Activated CD4-positive, alpha-beta T cell treated with anti-CD3 and anti-CD28 coated beads for 1 hour (primary cell): ENCODE results near the gene FAM110D.

ENCODE experiments used
- DNase-seq: peaks from one replicate; pipeline ENCODE4 v3.0.0-alpha.2; 2020

The FAM110D gene

DNA sequence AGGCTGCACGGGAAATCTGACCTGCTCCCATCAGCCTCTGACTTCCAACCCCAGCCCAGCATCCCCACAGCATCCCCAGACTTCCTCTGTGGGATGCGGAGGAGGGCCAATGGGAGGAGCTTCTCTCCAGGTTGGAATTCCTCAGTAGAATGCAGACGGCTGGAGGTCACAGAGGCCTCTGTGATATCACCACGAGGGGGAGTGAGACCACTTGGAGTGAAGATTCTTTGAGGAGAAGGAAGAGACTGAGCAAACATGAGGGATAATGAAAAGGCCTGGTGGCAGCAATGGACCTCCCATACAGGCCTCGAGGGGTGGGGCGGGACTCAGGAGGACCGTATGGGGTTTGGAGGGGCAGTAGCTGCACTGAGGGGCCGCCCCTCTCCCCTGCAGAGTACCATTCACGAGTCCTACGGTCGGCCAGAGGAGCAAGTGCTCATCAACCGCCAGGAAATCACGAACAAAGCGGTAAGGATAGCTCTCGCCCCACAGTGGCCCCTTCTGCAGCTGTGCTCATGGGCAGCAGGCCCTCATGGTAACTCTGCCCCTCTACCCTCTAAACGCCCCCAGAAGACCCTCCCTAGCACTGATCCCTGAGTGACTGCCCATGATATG, 31.6 kb downstream of the FAM110D start, which contains the start of gene CATSPER4:
Gene CATSPER4 (plus strand): TSS at position 230 of the 615 bp plus-strand sequence. CDS start 26 bp downstream, at position 256.
- DNase-seq = no peak

DNA sequence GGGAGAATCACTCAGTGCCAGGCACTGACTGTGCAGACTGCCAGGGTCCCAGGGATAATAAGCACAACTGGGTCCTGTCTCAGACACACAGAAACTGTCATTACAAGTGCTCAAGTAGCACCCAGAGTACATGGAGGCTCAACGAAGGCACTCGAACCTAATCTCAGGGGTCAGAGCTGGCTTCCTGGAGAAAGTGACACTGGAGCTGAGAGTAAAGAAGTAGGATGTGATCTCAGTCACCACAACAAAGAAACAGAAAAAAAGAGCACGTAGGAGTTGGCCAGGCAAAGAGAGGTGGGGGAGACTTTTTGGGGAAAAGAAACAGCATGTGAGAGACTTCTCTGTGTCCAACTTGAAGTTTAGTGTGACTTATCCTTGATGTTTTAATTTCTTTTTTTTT, 32.9 kb downstream of the FAM110D start:
- DNase-seq = no peak

DNA sequence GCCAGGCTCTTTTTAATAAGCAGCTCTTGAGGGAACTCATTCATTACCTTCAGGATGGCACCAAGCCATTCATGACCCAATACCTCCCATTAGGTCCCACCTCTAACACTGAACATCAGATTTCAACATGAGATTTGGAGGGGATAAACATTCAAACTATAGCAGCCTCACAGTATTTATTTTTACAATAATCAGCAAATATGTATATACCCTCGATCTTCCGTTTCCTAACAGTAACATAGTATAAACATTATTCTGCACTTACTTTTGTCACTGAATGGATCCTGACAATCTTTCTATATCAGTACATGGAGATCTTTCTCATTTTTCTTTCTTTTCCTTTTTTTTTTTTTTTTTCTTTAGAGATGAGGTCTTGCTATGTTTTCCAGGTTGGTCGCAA, 36.9 kb downstream of the FAM110D start:
- no peak for DNase-seq

DNA sequence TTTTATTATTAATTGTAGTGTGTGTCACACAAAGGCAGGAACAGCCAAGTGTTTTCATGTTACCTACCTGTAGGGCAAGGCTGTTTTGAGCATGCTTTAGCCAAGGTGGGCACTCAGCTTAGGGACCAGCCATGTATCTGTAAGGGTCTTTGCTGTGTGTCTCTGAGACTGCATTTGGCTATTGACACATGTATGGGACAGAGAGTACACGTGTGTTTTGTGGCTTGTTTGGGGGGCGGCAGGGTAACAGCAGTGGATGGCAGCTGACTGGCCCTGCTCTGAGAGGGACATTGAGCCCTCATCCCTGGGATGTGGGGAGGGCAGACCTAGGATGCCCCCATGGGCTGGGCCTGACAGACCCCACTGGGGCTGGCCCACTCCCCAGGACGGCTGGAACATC, 38.4 kb downstream of the FAM110D start:
- no peak for DNase-seq

DNA sequence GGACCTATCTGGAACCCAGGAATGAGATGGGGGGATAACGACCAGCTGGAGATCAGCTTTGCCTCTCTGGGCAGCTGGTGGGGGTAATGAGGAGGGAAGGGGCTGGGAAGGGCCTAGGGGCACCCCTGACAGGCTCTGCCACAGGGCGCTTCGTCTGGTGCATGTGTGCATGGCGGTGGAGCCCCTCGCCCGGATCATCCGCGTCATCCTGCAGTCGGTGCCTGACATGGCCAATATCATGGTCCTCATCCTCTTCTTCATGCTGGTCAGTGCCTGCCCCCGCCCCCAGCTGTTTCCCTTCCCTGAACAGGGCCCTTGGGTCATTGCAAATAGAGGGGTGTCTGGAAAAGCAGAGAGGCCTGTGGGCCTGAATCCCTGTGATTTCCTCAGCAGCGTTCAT, 38.9 kb downstream of the FAM110D start:
- no peak for DNase-seq

DNA sequence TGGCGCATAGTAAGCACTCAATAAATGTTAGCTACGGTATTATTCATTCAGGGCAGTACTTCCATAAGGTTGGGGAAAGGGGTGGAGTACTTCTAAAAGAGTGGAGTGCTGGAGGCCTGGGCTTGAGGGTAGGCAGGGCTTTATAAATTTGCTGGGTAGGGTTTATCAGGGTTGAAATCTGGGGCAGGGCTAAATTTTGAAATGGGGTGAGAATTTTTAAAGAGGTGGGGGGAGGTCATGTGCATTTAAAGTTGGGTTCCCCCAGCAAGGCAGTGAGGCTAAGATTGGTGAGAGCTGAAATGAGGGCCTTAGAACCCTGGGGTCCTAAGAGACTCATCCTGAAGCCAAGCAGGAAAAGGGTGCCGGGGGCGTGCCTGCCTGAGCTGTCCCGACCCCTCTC, 41.5 kb downstream of the FAM110D start:
- no peak for DNase-seq

DNA sequence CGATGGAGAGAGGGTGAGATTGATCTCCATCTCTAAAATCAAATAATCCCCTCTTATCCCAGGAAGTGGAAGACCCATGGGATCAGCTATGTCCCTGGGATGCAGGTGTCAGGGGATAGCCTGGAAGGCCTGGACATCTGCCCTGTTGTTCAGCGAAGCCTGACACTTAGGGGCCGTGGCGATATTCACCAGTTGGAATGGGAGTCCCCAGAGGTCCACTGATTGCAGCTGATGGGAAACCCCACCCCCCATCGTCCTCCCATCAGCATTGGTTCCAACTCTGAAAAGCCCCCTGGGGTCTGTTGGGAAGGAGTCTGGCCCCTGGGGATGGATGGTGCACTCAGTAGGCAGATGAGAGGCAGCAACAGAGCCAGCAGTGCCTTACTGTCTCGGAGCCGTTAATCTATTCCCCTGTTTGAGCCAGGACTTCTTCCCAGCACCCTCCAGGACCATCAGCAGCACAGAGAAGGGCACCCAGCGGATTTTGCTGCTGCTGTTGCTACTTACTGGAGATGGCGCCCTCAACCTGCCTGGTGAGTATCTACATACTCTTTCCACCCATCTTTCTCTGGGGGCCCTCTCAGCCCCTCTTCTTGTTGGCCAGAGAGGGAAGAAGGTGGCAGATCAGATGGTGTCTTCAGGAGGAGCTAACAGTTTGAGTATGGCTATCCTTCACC, 44.9 kb downstream of the FAM110D start:
- DNase-seq = no peak

DNA sequence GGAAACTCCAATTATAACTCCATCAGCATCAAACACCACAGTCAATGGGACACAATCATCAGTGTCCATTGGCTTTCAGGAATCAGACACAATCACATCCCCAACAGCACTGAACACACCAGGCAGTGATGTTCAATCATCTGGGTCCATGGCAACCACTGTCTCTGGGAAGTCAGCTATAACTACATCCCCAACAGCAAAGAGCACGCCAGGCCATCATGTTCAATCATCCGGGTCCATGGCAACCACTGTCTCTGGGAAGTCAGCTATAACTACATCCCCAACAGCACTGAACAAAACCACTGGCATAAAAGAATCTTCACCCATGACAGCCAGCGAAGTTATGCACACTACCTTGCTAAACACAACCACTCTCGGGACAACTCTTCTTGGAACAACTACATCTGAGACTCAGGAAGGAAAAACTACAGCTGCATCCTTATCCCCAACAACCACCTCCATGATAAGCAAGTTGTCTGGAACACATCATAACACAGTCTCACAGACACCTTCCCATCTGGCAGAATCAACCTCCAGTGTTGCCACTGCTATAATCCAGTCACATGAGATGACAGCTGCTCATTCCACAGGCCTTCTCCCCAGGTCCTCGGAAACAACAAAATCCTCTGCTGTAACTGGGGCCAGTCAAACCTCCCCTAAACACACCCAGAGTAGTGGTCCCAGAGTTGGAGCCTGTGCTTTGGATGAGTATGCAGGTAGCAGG, 51.4 kb downstream of the FAM110D start:
- no peak for DNase-seq

DNA sequence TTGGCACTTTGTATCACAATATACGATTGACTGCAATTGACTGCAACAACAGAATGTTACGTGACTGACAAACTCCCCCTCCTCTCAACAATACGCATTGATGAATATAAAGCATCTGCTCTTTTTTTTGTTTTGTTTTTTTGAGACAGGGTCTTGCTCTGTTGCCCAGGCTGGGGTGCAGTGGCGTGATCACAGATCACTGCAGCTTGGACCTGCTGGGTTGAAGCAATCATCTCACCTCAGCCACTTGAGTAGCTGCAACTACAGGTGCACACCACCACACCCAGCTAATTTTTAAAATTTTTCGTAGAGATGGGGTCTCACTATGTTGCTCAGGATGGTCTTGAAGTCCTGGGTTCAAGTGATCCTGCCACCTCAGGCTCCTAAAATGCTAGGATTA, 53.8 kb downstream of the FAM110D start:
- DNase-seq = no peak

DNA sequence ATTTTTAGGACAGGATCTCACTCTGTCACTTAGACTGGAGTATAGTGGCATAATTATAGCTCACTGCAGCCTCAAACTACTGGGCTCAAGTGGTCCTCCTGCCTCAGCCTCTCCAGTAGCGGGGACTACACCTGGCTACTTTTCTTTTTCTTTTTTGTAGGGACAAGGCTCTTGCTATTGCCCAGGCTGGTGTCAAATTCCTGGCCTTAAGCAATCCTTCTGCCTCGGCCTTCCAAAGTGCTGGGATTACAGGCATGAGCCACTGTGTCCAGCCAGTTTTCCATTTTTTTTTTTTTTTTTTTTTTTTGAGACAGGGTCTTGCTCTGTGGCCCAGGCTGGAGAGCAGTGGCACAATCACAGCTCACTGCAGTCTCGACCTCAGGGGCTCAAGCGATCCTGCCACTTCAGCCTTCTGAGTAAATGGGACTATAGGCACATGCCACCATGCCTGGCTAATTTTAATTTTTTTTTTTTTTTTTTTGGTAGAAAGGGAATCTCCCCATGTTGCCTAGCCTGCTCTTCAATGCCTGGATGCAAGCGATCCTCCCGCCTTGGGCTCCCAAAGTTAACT, 54.5 kb downstream of the FAM110D start:
- no peak for DNase-seq
